Mesodermal cell (in vitro differentiated cells): ENCODE measurements around the gene FBH1.
"Not testable (repeated sequence)": the region's sequence is repeated elsewhere in the genome, so short reads cannot be mapped to it uniquely, and the experiment has no call there.

Experiments used
- H3K27ac ChIP-seq: 2 replicates; pipeline ENCODE4 v1.7.0; 2013; ENCODE audit warnings: mild to moderate bottlenecking, low read depth, low read length, moderate library complexity; ENCODE audit not compliant: severe bottlenecking
- H3K36me3 ChIP-seq: 2 replicates; pipeline ENCODE4 v1.7.1; 2013; ENCODE audit warnings: mild to moderate bottlenecking, low read length, moderate library complexity; ENCODE audit not compliant: control insufficient read depth, insufficient read depth
- H3K4me1 ChIP-seq: one replicate; pipeline ENCODE4 v1.7.1; 2013; ENCODE audit warnings: mild to moderate bottlenecking, low read length; ENCODE audit not compliant: insufficient read depth, control insufficient read depth, poor library complexity, severe bottlenecking
- H3K4me3 ChIP-seq: 2 replicates; pipeline ENCODE4 v1.7.0; 2013; ENCODE audit warnings: low read length, control low read depth, mild to moderate bottlenecking; ENCODE audit not compliant: insufficient read depth, poor library complexity, severe bottlenecking; ENCODE audit errors: extremely low read depth
- H3K9me3 ChIP-seq: 2 replicates; pipeline ENCODE4 v1.7.1; 2013; ENCODE audit warnings: mild to moderate bottlenecking, low read length, moderate library complexity; ENCODE audit not compliant: control insufficient read depth
- WGBS, 2 experiments: methylation state at CpG; one replicate each; pipeline ENCODE4 v1.1.5; 2013; ENCODE audit warnings: missing lambda C conversion rate in 2 of 2; ENCODE audit not compliant: insufficient coverage in 2 of 2; 5-methylcytosine and 5-hydroxymethylcytosine counted together

The FBH1 gene

GRCh38 chr10:5940807-5941218 lies 50.8 kb downstream of the FBH1 start:
- 86 to 91% methylated on average over 4 to 6 of the region's 6 CpGs for WGBS, 2 experiments
- Histone ChIP-seq H3K4me3 (no peak overlapping the region), H3K36me3 (peaks cover 34% of the 10 kb centered on the region), H3K27ac (no peak overlapping the region), H3K9me3 (no peaks in the 10 kb centered on the region), H3K4me1 (peaks cover 3% of the 10 kb centered on the region)

GRCh38 chr10:5941579-5941978 lies 51.5 kb downstream of the FBH1 start:
- peaks cover 26% of the 10 kb centered on the region for H3K36me3 ChIP-seq
- H3K4me1 ChIP-seq: peaks cover 8% of the 10 kb centered on the region
- 91 to 92% methylated on average over 5 to 6 of the region's 7 CpGs for WGBS, 2 experiments
- H3K9me3 ChIP-seq: no peaks in the 10 kb centered on the region
- no peak overlapping the region for H3K27ac ChIP-seq
- no peak overlapping the region for H3K4me3 ChIP-seq

GRCh38 chr10:5942001-5942400 lies 52.0 kb downstream of the FBH1 start:
- H3K27ac ChIP-seq: no peak overlapping the region
- no peak overlapping the region for H3K4me3 ChIP-seq
- WGBS, 2 experiments: 91 to 94% methylated on average over 9 to 13 of the region's 13 CpGs

GRCh38 chr10:5942474-5942873 lies 52.4 kb downstream of the FBH1 start:
- Histone ChIP-seq H3K36me3 (peaks cover 17% of the 10 kb centered on the region), H3K9me3 (no peaks in the 10 kb centered on the region), H3K4me1 (peaks cover 11% of the 10 kb centered on the region), H3K4me3 (no peak overlapping the region), H3K27ac (no peak overlapping the region)
- 92 to 96% methylated on average over 13 to 15 of the region's 16 CpGs for WGBS, 2 experiments

More at GRCh38 chr10:5942001-5942400, 52.0 kb downstream of the FBH1 start:
- Histone ChIP-seq H3K36me3 (peaks cover 22% of the 10 kb centered on the region), H3K4me1 (peaks cover 8% of the 10 kb centered on the region), H3K9me3 (no peaks in the 10 kb centered on the region)

GRCh38 chr10:5943536-5943935 lies 53.5 kb downstream of the FBH1 start:
- Histone ChIP-seq H3K27ac (no peak overlapping the region), H3K36me3 (peaks cover 7% of the 10 kb centered on the region), H3K4me3 (no peak overlapping the region), H3K4me1 (peaks cover 11% of the 10 kb centered on the region), H3K9me3 (no peaks in the 10 kb centered on the region)
- WGBS, 2 experiments: 73 to 86% methylated on average over 7 to 9 of the region's 15 CpGs

- H3K27ac ChIP-seq: no peak overlapping the region
- H3K4me3 ChIP-seq: no peak overlapping the region
Observed at GRCh38 chr10:5944389-5945189, 54.5 kb downstream of the FBH1 start.

GRCh38 chr10:5945190-5945509 lies 55.1 kb downstream of the FBH1 start:
- Histone ChIP-seq H3K4me1 (peaks cover 11% of the 10 kb centered on the region), H3K36me3 (no peaks in the 10 kb centered on the region), H3K4me3 (no peak overlapping the region), H3K9me3 (no peaks in the 10 kb centered on the region), H3K27ac (no peak overlapping the region)
- WGBS, 2 experiments: 81 to 93% methylated on average over 5 to 9 of the region's 9 CpGs

More at GRCh38 chr10:5944389-5945189, 54.5 kb downstream of the FBH1 start:
- Histone ChIP-seq H3K4me1 (peaks cover 11% of the 10 kb centered on the region), H3K9me3 (no peaks in the 10 kb centered on the region), H3K36me3 (no peaks in the 10 kb centered on the region)
- 63 to 75% methylated on average over 3 to 5 of the region's 7 CpGs for WGBS, 2 experiments

- 82 to 89% methylated on average over 15 to 18 of the region's 21 CpGs for WGBS, 2 experiments
- Histone ChIP-seq H3K9me3 (no peaks in the 10 kb centered on the region), H3K4me3 (no peak overlapping the region), H3K36me3 (no peaks in the 10 kb centered on the region), H3K4me1 (peaks cover 11% of the 10 kb centered on the region), H3K27ac (no peak overlapping the region)
Observed at GRCh38 chr10:5945561-5946418, 55.7 kb downstream of the FBH1 start.

GRCh38 chr10:5946419-5946775 lies 56.4 kb downstream of the FBH1 start:
- not testable (repeated sequence) for H3K36me3 ChIP-seq, H3K9me3 ChIP-seq, H3K4me3 ChIP-seq, H3K27ac ChIP-seq
- 94 to 97% methylated on average over 7 to 9 of the region's 10 CpGs for WGBS, 2 experiments
- peaks cover 11% of the 10 kb centered on the region for H3K4me1 ChIP-seq

- 75 to 90% methylated on average over 6 of the region's 8 CpGs for WGBS, 2 experiments
- Histone ChIP-seq H3K9me3 (no peaks in the 10 kb centered on the region), H3K4me1 (peaks cover 11% of the 10 kb centered on the region), H3K4me3 (no peak overlapping the region), H3K27ac (no peak overlapping the region), H3K36me3 (no peaks in the 10 kb centered on the region)
Observed at GRCh38 chr10:5946786-5947185, 56.7 kb downstream of the FBH1 start.
